WTC11 (cell line): ENCODE data around the gene PCDHGC4. TPM values are rescaled to one million over a fixed set of nuclear protein-coding genes. Genes with fewer than 3 reads are reported as not detected.

Source experiments
- ATAC-seq: fragments of 200-7000 bp; cut with Tn5 transposase; 2 replicates; pipeline ENCODE4 v1.10.0; 2021; ENCODE audit warnings: mild to moderate bottlenecking, moderate library complexity
- CTCF ChIA-PET: fragments of 300-600 bp; sonication (Branson Sonifier 250); formaldehyde crosslinking; loops from one replicate; lab custom pipeline; 2021; ENCODE audit warnings: antibody characterized with exemption; lab: Charles Lee
- POLR2A ChIA-PET: fragments of 350-600 bp; sonication (Branson Sonifier 250); formaldehyde crosslinking; loops from one replicate; lab custom pipeline; 2021; ENCODE audit warnings: antibody characterized with exemption; lab: Charles Lee
- DNase-seq: peaks from one replicate; pipeline ENCODE4 v3.0.0; 2021; ENCODE audit warnings: low spot score
- H3K27ac Mint-ChIP-seq: 2 replicates; pipeline ENCODE4 v1.8.0; 2021; ENCODE audit warnings: mixed read lengths
- H3K27me3 Mint-ChIP-seq: 2 replicates; pipeline ENCODE4 v1.8.0; 2021; ENCODE audit warnings: low read depth, mild to moderate bottlenecking, moderate library complexity, mixed read lengths
- H3K36me3 Mint-ChIP-seq: 2 replicates; pipeline ENCODE4 v1.8.0; 2021; ENCODE audit warnings: mixed read lengths
- H3K4me1 Mint-ChIP-seq: 2 replicates; pipeline ENCODE4 v1.8.0; 2022; ENCODE audit warnings: mixed read lengths
- H3K4me3 Mint-ChIP-seq: 2 replicates; pipeline ENCODE4 v1.8.0; 2021; ENCODE audit warnings: mild to moderate bottlenecking, moderate library complexity, mixed read lengths
- H3K9me3 Mint-ChIP-seq: 2 replicates; pipeline ENCODE4 v1.8.0; 2021; ENCODE audit warnings: mixed read lengths
- ATF1 ChIP-seq: sonication (generic); formaldehyde crosslinking; IDR thresholded peaks from 2 replicates; pipeline ENCODE4 v1.8.1; 2023; ENCODE audit warnings: mild to moderate bottlenecking, moderate library complexity, missing genetic modification reagents
- CREM ChIP-seq: sonication (generic); formaldehyde crosslinking; IDR thresholded peaks from 2 replicates; pipeline ENCODE4 v1.8.1; 2022; ENCODE audit warnings: mild to moderate bottlenecking, missing genetic modification reagents, moderate library complexity
- E2F5 ChIP-seq: sonication (generic); formaldehyde crosslinking; IDR thresholded peaks from 2 replicates; pipeline ENCODE4 v1.8.1; 2022; ENCODE audit warnings: mild to moderate bottlenecking, moderate library complexity, missing genetic modification reagents
- FOXJ3 ChIP-seq: sonication (generic); formaldehyde crosslinking; IDR thresholded peaks from 2 replicates; pipeline ENCODE4 v1.9.0; 2021; ENCODE audit warnings: missing genetic modification reagents, mild to moderate bottlenecking, borderline replicate concordance
- GABPB1 ChIP-seq: sonication (generic); formaldehyde crosslinking; IDR thresholded peaks from 2 replicates; pipeline ENCODE4 v1.8.1; 2023; ENCODE audit warnings: mild to moderate bottlenecking, missing genetic modification reagents
- JUN ChIP-seq: sonication (generic); formaldehyde crosslinking; IDR thresholded peaks from 2 replicates; pipeline ENCODE4 v1.8.0; 2023; ENCODE audit warnings: mild to moderate bottlenecking, missing genetic modification reagents
- MXD4 ChIP-seq: fragments of 250-450 bp; sonication (Bioruptor Pico); IDR thresholded peaks from 2 replicates; pipeline ENCODE4 v1.8.0; 2021; ENCODE audit warnings: mild to moderate bottlenecking, moderate library complexity, borderline replicate concordance
- MYBL2 ChIP-seq: sonication (generic); formaldehyde crosslinking; IDR thresholded peaks from 2 replicates; pipeline ENCODE4 v1.8.1; 2023; ENCODE audit warnings: mild to moderate bottlenecking, moderate library complexity, missing genetic modification reagents
- NFE2L1 ChIP-seq: sonication (generic); formaldehyde crosslinking; IDR thresholded peaks from 2 replicates; pipeline ENCODE4 v1.8.1; 2023; ENCODE audit warnings: missing genetic modification reagents
- RORB ChIP-seq: fragments of 250-450 bp; sonication (Bioruptor Pico); IDR thresholded peaks from 2 replicates; pipeline ENCODE4 v1.9.0; 2021; ENCODE audit warnings: mild to moderate bottlenecking
- SMAD4 ChIP-seq: sonication (generic); formaldehyde crosslinking; IDR thresholded peaks from 2 replicates; pipeline ENCODE4 v1.8.0; 2022; ENCODE audit warnings: mild to moderate bottlenecking, missing genetic modification reagents
- SP1 ChIP-seq: sonication (generic); formaldehyde crosslinking; conservative IDR thresholded peaks from 2 replicates; pipeline ENCODE4 v1.8.1; 2022; ENCODE audit warnings: missing genetic modification reagents
- TEAD1 ChIP-seq: sonication (generic); formaldehyde crosslinking; IDR thresholded peaks from 2 replicates; pipeline ENCODE4 v1.8.0; 2022; ENCODE audit warnings: mild to moderate bottlenecking, missing genetic modification reagents
- TP53 ChIP-seq: sonication (generic); formaldehyde crosslinking; IDR thresholded peaks from 2 replicates; pipeline ENCODE4 v1.8.1; 2023; ENCODE audit warnings: mild to moderate bottlenecking, missing genetic modification reagents
- ZNF317 ChIP-seq: sonication (generic); formaldehyde crosslinking; IDR thresholded peaks from 2 replicates; pipeline ENCODE4 v1.8.1; 2023; ENCODE audit warnings: low read depth, mild to moderate bottlenecking, moderate library complexity, missing genetic modification reagents, borderline replicate concordance
- total RNA-seq: library from RNA; stranded (reverse); gene quantifications from 3 replicates; pipeline ENCODE4 v1.2.3, GENCODE V29; 2021
- TF ChIP-seq, protein P1 (sequence below): sonication (generic); formaldehyde crosslinking; IDR thresholded peaks from 2 replicates; pipeline ENCODE4 v1.8.1; 2023; ENCODE audit warnings: mild to moderate bottlenecking, missing genetic modification reagents, moderate library complexity
- TF ChIP-seq, protein P2 (sequence below): fragments of 250-450 bp; sonication (Bioruptor Pico); IDR thresholded peaks from 2 replicates; pipeline ENCODE4 v1.9.0; 2021; ENCODE audit warnings: mild to moderate bottlenecking, borderline replicate concordance
- TF ChIP-seq, protein P3 (sequence below): fragments of 250-450 bp; sonication (Bioruptor Pico); conservative IDR thresholded peaks from 2 replicates; pipeline ENCODE4 v1.9.0; 2021; ENCODE audit warnings: mild to moderate bottlenecking

Gene PCDHGC4
- total RNA-seq, 1 experiment from 2014 or later = 6.1 TPM

DNA sequence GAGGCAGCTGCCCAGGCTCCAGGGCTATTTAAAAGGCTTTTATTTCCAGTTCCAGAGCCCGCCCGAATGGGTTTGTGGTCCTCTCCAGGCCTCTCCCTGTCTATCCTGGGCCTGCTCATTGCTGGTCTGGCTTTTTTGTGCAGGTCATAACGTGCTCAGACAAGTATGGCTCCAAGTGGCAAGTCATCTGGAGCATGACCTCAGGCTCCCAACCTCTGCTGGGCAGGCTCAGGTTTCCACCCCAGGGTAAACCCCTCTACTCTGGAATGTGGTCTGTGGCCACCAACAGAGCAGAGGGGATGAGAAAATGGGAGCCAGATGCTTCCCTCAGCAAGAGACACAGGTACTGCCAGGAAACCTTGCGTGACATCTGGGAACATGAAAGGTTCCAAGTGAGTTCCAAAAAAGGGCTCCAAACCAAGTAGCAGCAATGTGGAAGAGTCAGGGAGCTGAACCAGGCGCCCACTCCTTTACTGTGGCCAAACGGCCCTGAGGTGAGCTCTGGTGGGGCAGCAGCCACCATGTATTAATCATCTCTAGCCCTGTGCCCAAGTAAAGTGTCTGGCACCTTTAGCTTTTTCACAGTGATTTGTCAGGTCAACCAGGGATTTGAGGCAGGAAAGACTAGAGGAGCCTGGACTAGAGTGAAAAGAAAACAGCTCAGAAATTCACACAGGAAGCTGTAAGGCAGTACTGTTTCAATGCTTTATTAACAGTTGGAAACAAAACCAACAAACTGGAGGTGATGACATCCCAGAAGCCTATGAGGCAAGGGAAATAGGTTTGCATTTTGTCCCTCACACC, 29.7 kb downstream of the PCDHGC4 start:
- CTCF ChIA-PET = interaction anchor here (0.5 to 10.5 kb wide), 46 partner anchors 10 to 446 kb away, joined by 3 to 131 read pairs (median 6); partner anchors contain the start of genes DIAPH1, PCDHB10, PCDHB14 and PCDHB15
- H3K4me1 Mint-ChIP-seq = peaks cover 43% of the 10 kb centered on the region
- TF ChIP-seq SP1 (CRISPR knock-in tag) (0 out of 2 replicates have a peak, but pooled peaks have one; percentile 8), ATF1 (CRISPR knock-in tag) (no peak)

DNA sequence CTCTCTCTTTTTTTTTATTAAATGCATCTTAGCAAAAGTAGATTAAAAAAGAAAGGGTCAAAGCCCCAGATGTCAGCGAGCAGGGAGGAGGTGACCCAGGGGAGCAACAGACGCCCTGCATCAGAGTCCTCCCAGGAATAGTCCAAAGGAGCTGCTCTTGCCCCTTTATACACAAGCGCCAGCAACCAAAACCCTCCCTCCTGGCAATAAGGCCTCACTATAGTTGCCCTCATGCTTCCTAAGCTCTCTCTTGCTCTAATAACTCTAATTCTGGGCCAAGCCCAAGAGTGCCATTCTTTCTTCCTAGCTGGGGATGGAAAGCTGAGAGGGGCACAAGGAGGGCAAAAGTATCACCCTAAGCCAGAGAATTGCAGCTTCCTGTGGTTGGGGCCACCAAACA, 30.3 kb downstream of the PCDHGC4 start:
- H3K4me3 Mint-ChIP-seq = no peak overlapping the region
- peaks cover 37% of the 10 kb centered on the region for H3K36me3 Mint-ChIP-seq
- TF ChIP-seq SP1 (CRISPR knock-in tag) = no peak
- TF ChIP-seq SMAD4 (CRISPR knock-in tag) = no peak
- no peak for TF ChIP-seq CREM (CRISPR knock-in tag)
- ChIA-PET POLR2A (interaction anchor here (0.9 to 2.5 kb wide), 3 partner anchors 19 to 43 kb away, joined by 4 to 7 read pairs (median 4); no protein-coding TSS in a partner anchor), CTCF (interaction anchor here (0.5 to 10.5 kb wide), 24 partner anchors 10 to 338 kb away, joined by 3 to 131 read pairs (median 22); partner anchors contain the start of genes PCDHB14, PCDHB15, PCDHB8 and PCDHB9)
- no peaks in the 10 kb centered on the region for H3K9me3 Mint-ChIP-seq
- DNase-seq (no peak), ATAC-seq (no peak)
- 0 out of 2 replicates have a peak overlapping the region, but pooled peaks have one; percentile 69 for H3K27ac Mint-ChIP-seq
- no peaks in the 10 kb centered on the region for H3K27me3 Mint-ChIP-seq
- H3K4me1 Mint-ChIP-seq = peaks cover 38% of the 10 kb centered on the region

More for the DNA sequence above, 29.7 kb downstream of the PCDHGC4 start:
- DNase-seq = peak; percentile 70
- Mint-ChIP-seq H3K27me3 (no peaks in the 10 kb centered on the region), H3K4me3 (peak overlapping the region; percentile 87), H3K36me3 (peaks cover 31% of the 10 kb centered on the region), H3K9me3 (no peaks in the 10 kb centered on the region), H3K27ac (peak overlapping the region; percentile 94)
- POLR2A ChIA-PET = interaction anchor here (0.6 to 2.5 kb wide), 12 partner anchors 10 to 195 kb away, joined by 3 to 10 read pairs (median 4); partner anchors contain the start of genes PCDHGA10, PCDHGA11, PCDHGA12 and PCDHGB7
- ATAC-seq = peak; percentile 64

DNA sequence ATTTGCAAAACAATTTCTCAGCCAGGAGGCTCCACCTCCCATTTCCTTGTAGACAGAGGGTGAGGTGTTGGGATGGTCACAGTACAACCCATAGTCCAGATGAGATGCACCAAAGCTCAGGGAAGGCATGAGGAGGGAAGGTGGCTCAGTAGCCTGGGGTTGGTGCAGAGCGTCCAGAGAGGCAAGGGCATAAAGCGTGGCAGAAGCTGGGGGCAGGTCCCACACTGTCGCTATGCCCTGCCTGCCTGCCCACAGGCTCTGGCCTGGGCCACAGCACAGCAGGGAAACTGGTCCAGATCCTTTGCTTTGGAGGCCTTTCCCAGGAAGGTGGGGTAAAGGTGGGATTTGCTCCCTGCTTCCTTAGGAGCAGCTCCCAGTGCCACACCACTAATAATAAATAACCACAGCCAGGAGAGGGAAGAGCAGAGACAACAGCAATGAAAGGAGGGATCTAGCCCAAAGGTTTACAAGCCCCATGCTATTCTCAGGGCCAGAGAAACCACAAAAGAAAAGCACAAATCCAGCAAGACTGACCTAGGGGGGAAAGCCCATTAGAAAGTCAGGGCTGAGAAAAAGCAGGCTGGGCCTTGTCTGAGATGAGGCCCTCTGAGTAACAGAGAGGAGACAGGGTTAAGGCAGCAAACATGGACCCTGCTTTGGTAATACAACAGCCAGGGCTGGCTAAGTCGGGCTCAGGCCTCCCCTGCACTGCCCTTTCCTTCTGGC, 31.3 kb downstream of the PCDHGC4 start:
- H3K9me3 Mint-ChIP-seq = no peaks in the 10 kb centered on the region
- H3K27me3 Mint-ChIP-seq = no peaks in the 10 kb centered on the region
- peaks cover 47% of the 10 kb centered on the region for H3K36me3 Mint-ChIP-seq
- H3K4me1 Mint-ChIP-seq = peaks cover 38% of the 10 kb centered on the region
- peak overlapping the region; percentile 84 for H3K27ac Mint-ChIP-seq
- ChIA-PET CTCF (interaction anchor here (0.6 to 10.5 kb wide), 16 partner anchors 9 to 329 kb away, joined by 3 to 131 read pairs (median 30); partner anchors contain the start of genes PCDHB14, PCDHB15, PCDHB9 and PCDHGA10), POLR2A (interaction anchor here (1.2 kb wide), 1 partner anchor 20 kb away, joined by 4 read pairs; no protein-coding TSS in a partner anchor)
- no peak for ATAC-seq
- no peak overlapping the region for H3K4me3 Mint-ChIP-seq
- no peak for DNase-seq
- TF ChIP-seq, protein P1, sequence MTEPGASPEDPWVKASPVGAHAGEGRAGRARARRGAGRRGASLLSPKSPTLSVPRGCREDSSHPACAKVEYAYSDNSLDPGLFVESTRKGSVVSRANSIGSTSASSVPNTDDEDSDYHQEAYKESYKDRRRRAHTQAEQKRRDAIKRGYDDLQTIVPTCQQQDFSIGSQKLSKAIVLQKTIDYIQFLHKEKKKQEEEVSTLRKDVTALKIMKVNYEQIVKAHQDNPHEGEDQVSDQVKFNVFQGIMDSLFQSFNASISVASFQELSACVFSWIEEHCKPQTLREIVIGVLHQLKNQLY (CRISPR knock-in tag) = no peak
- TF ChIP-seq TP53 (CRISPR knock-in tag) (no peak), SMAD4 (CRISPR knock-in tag) (no peak), JUN (CRISPR knock-in tag) (no peak), MXD4 (CRISPR knock-in tag) (no peak), MYBL2 (no peak), ZNF317 (CRISPR knock-in tag) (no peak), NFE2L1 (no peak)

- Mint-ChIP-seq H3K4me3 (no peak overlapping the region), H3K36me3 (peaks cover 46% of the 10 kb centered on the region), H3K27ac (peak overlapping the region; percentile 84; the same call in 1 of the 2 replicates), H3K9me3 (no peaks in the 10 kb centered on the region), H3K4me1 (peaks cover 36% of the 10 kb centered on the region), H3K27me3 (no peaks in the 10 kb centered on the region)
- ChIA-PET POLR2A (no interaction called here), CTCF (interaction anchor here (0.6 to 10.5 kb wide), 8 partner anchors 8 to 294 kb away, joined by 3 to 131 read pairs (median 78); partner anchors contain the start of genes PCDHB14, PCDHB15, PCDHGA10 and PCDHGA11)
- DNase-seq (no peak), ATAC-seq (no peak)
- no peak for TF ChIP-seq FOXJ3 (CRISPR knock-in tag)
- TF ChIP-seq, protein P2, sequence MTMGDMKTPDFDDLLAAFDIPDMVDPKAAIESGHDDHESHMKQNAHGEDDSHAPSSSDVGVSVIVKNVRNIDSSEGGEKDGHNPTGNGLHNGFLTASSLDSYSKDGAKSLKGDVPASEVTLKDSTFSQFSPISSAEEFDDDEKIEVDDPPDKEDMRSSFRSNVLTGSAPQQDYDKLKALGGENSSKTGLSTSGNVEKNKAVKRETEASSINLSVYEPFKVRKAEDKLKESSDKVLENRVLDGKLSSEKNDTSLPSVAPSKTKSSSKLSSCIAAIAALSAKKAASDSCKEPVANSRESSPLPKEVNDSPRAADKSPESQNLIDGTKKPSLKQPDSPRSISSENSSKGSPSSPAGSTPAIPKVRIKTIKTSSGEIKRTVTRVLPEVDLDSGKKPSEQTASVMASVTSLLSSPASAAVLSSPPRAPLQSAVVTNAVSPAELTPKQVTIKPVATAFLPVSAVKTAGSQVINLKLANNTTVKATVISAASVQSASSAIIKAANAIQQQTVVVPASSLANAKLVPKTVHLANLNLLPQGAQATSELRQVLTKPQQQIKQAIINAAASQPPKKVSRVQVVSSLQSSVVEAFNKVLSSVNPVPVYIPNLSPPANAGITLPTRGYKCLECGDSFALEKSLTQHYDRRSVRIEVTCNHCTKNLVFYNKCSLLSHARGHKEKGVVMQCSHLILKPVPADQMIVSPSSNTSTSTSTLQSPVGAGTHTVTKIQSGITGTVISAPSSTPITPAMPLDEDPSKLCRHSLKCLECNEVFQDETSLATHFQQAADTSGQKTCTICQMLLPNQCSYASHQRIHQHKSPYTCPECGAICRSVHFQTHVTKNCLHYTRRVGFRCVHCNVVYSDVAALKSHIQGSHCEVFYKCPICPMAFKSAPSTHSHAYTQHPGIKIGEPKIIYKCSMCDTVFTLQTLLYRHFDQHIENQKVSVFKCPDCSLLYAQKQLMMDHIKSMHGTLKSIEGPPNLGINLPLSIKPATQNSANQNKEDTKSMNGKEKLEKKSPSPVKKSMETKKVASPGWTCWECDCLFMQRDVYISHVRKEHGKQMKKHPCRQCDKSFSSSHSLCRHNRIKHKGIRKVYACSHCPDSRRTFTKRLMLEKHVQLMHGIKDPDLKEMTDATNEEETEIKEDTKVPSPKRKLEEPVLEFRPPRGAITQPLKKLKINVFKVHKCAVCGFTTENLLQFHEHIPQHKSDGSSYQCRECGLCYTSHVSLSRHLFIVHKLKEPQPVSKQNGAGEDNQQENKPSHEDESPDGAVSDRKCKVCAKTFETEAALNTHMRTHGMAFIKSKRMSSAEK (CRISPR knock-in tag) = no peak
- no peak for TF ChIP-seq RORB (CRISPR knock-in tag)
- TF ChIP-seq, protein P3, sequence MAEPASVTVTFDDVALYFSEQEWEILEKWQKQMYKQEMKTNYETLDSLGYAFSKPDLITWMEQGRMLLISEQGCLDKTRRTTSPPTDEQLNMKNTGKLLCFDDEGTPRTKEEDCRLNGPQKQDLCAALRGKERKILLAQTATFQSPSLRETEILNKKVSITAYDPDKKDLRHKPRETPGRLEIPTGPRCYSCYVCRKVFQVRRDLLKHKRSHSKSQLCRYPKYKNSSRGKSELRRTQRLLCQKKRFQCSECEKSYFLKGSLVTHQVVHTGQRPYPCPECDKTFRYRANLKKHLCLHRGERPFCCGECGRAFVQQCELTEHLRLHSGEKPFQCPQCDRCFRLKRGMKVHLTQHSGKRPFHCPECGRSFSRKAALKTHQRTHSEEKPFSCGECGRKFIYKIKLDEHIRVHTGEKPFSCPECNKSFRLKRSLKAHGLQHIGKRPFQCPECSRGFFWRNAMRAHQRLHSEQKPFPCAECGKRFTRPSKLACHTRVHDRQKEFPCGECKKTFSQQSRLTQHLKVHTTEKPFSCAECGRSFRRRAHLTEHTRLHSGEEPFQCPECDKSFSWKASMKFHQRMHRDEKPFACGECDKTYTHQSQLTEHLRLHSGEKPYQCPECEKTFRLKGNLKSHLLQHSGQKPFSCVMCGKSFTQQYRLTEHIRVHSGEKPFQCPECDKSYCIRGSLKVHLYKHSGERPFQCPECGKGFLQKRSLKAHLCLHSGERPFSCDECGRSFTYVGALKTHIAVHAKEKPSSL (CRISPR knock-in tag) = no peak
- no peak for TF ChIP-seq E2F5 (CRISPR knock-in tag)
- no peak for TF ChIP-seq GABPB1 (CRISPR knock-in tag)
- TF ChIP-seq TEAD1 (CRISPR knock-in tag) = no peak
These were observed 31.8 kb downstream of the PCDHGC4 start for GRCh38 chr5:141516672-141517025.
